Measurements from ENCODE around the gene UBIAD1.
"Not testable (repeated sequence)": the region's sequence is repeated elsewhere in the genome, so short reads cannot be mapped to it uniquely, and the experiment has no call there.

GRCh38 chr1:11305516-11305915 is 32.5 kb downstream of the UBIAD1 start:
- not testable (repeated sequence) for TF ChIP-seq ATF7 (IDR thresholded peaks at IDR 0.05); MAFK (IDR thresholded peaks at IDR 0.05; ENCODE audit: low read length); MAX (CRISPR knock-in tag; IDR thresholded peaks at IDR 0.05); EP300 (IDR thresholded peaks at IDR 0.05; ENCODE audit: low read length); TRIM24 (IDR thresholded peaks at IDR 0.05); CC2D1A (IDR thresholded peaks at IDR 0.05); BDP1 (IDR thresholded peaks at IDR 0.05; ENCODE audit: insufficient read depth, insufficient read length); KAT8 (IDR thresholded peaks at IDR 0.05; ENCODE audit: low read depth)
- TF ChIP-seq, protein P1, sequence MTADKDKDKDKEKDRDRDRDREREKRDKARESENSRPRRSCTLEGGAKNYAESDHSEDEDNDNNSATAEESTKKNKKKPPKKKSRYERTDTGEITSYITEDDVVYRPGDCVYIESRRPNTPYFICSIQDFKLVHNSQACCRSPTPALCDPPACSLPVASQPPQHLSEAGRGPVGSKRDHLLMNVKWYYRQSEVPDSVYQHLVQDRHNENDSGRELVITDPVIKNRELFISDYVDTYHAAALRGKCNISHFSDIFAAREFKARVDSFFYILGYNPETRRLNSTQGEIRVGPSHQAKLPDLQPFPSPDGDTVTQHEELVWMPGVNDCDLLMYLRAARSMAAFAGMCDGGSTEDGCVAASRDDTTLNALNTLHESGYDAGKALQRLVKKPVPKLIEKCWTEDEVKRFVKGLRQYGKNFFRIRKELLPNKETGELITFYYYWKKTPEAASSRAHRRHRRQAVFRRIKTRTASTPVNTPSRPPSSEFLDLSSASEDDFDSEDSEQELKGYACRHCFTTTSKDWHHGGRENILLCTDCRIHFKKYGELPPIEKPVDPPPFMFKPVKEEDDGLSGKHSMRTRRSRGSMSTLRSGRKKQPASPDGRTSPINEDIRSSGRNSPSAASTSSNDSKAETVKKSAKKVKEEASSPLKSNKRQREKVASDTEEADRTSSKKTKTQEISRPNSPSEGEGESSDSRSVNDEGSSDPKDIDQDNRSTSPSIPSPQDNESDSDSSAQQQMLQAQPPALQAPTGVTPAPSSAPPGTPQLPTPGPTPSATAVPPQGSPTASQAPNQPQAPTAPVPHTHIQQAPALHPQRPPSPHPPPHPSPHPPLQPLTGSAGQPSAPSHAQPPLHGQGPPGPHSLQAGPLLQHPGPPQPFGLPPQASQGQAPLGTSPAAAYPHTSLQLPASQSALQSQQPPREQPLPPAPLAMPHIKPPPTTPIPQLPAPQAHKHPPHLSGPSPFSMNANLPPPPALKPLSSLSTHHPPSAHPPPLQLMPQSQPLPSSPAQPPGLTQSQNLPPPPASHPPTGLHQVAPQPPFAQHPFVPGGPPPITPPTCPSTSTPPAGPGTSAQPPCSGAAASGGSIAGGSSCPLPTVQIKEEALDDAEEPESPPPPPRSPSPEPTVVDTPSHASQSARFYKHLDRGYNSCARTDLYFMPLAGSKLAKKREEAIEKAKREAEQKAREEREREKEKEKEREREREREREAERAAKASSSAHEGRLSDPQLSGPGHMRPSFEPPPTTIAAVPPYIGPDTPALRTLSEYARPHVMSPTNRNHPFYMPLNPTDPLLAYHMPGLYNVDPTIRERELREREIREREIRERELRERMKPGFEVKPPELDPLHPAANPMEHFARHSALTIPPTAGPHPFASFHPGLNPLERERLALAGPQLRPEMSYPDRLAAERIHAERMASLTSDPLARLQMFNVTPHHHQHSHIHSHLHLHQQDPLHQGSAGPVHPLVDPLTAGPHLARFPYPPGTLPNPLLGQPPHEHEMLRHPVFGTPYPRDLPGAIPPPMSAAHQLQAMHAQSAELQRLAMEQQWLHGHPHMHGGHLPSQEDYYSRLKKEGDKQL (CRISPR knock-in tag; IDR thresholded peaks at IDR 0.05; ENCODE audit: borderline replicate concordance): not testable (repeated sequence)
- TF ChIP-seq, protein P2, sequence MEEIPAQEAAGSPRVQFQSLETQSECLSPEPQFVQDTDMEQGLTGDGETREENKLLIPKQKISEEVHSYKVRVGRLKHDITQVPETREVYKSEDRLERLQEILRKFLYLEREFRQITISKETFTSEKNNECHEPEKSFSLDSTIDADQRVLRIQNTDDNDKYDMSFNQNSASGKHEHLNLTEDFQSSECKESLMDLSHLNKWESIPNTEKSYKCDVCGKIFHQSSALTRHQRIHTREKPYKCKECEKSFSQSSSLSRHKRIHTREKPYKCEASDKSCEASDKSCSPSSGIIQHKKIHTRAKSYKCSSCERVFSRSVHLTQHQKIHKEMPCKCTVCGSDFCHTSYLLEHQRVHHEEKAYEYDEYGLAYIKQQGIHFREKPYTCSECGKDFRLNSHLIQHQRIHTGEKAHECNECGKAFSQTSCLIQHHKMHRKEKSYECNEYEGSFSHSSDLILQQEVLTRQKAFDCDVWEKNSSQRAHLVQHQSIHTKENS (CRISPR knock-in tag; IDR thresholded peaks at IDR 0.05): not testable (repeated sequence)
- TF ChIP-seq, protein P3, sequence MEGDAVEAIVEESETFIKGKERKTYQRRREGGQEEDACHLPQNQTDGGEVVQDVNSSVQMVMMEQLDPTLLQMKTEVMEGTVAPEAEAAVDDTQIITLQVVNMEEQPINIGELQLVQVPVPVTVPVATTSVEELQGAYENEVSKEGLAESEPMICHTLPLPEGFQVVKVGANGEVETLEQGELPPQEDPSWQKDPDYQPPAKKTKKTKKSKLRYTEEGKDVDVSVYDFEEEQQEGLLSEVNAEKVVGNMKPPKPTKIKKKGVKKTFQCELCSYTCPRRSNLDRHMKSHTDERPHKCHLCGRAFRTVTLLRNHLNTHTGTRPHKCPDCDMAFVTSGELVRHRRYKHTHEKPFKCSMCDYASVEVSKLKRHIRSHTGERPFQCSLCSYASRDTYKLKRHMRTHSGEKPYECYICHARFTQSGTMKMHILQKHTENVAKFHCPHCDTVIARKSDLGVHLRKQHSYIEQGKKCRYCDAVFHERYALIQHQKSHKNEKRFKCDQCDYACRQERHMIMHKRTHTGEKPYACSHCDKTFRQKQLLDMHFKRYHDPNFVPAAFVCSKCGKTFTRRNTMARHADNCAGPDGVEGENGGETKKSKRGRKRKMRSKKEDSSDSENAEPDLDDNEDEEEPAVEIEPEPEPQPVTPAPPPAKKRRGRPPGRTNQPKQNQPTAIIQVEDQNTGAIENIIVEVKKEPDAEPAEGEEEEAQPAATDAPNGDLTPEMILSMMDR (IDR thresholded peaks at IDR 0.05 in 2 of 3, conservative IDR thresholded peaks at IDR 0.05 in 1 of 3; ENCODE audit: insufficient read depth in 2 of 3, low read depth in 1 of 3, low read length in 3 of 3): not testable (repeated sequence)
